Heart right ventricle (tissue), 16 donors: ENCODE measurements around the gene CBX1. TPM values are rescaled to one million over a fixed set of nuclear protein-coding genes. Genes with fewer than 3 reads are reported as not detected.

ENCODE experiments used
- ATAC-seq, 8 donors: fragments of 200-7000 bp; cut with Tn5 transposase; one replicate each; pipeline ENCODE4 v1.9.1; 2020; ENCODE audit warnings: mild to moderate bottlenecking in 8 of 8, moderate library complexity in 8 of 8, moderate number of reproducible peaks in 1 of 8
- DNase-seq, 2 donors: peaks; one replicate each; pipeline ENCODE4 v3.0.0-alpha.2; 2020
- H3K27ac ChIP-seq, 10 donors: fragments of 200-600 bp; sonication (generic) in 2 of 10; one replicate each; pipeline versions ENCODE4 v1.5.0 to v1.8.0; 2020 to 2022; ENCODE audit warnings: mild to moderate bottlenecking in 3 of 10
- H3K27me3 ChIP-seq, 7 donors: fragments of 200-600 bp; one replicate each; pipeline ENCODE4 v1.8.0; 2021 to 2022; ENCODE audit warnings: mild to moderate bottlenecking in 2 of 7
- H3K36me3 ChIP-seq, 9 donors: fragments of 200-600 bp; sonication (generic) in 1 of 9; one replicate each; pipeline versions ENCODE4 v1.5.0 to v1.8.0; 2020 to 2022; ENCODE audit warnings: mild to moderate bottlenecking in 2 of 9
- H3K4me1 ChIP-seq, 9 donors: fragments of 200-600 bp; sonication (generic) in 1 of 9; one replicate each; pipeline versions ENCODE4 v1.5.0 to v1.8.0; 2020 to 2022; ENCODE audit warnings: mild to moderate bottlenecking in 4 of 9
- H3K4me3 ChIP-seq, 10 donors: fragments of 200-600 bp; sonication (generic) in 2 of 10; one replicate each; pipeline versions ENCODE4 v1.5.0 to v1.8.0; 2020 to 2022; ENCODE audit warnings: mild to moderate bottlenecking in 7 of 10, moderate library complexity in 2 of 10
- H3K9me3 ChIP-seq, 11 donors: fragments of 200-600 bp in 10 of 11; sonication (generic) in 2 of 11; one replicate each; pipeline versions ENCODE4 v1.5.0 to v1.8.0; 2013 to 2022; ENCODE audit warnings: mild to moderate bottlenecking in 2 of 11, control low read depth in 1 of 11, moderate library complexity in 1 of 11
- CTCF ChIP-seq, 9 donors: fragments of 200-600 bp; sonication (generic) in 2 of 9; IDR thresholded peaks; one replicate each; pipeline versions ENCODE4 v1.5.0 to v1.8.0; 2021 to 2022; ENCODE audit warnings: antibody characterized with exemption in 9 of 9, mild to moderate bottlenecking in 5 of 9, moderate library complexity in 1 of 9
- WGBS, 2 donors: extraction: QIAGEN DNeasy Blood & Tissue Kit; methylation state at CpG; one replicate each; pipeline ENCODE4 v1.1.7; 2013; ENCODE audit warnings: inconsistent platforms in 1 of 2; 5-methylcytosine and 5-hydroxymethylcytosine counted together
- intact Hi-C, 10 donors: fragments of 100-400 bp; cut with DNase I; formaldehyde crosslinking; loops; one replicate each; pipeline versions ENCODE4 v1.11.1 to v1.14.2; 2022
- polyA plus RNA-seq, 2 donors: library from polyadenylated mRNA; stranded (reverse); fragments of 200-250 nt; gene quantifications; one replicate each; pipeline ENCODE4 v1.2.3, GENCODE V29; 2013
- total RNA-seq, 10 donors: library from RNA; stranded (reverse); fragmentation: NEBNext Ultra II Directional in 3 of 10; extraction: Animal tissue kit (Norgen Biotek cat#: 25700) in 3 of 10; gene quantifications; one replicate each; pipeline versions ENCODE4 v1.2.1 to v1.2.4, GENCODE V29; 2021 to 2023
- donor health status: Arrhythmogenic right ventricular cardiomyopathy.
- donor health status: ischemic (EF 13 %, LVEDD 7.1; RV severe dilation, severe dysfunction).
- donor health status: healthy with polysubstance abuse.
- donor health status: DM: no; HTN: yes; CAD: no.
- donor health status: DM: no; HTN: no; CAD: no.
- donor health status: ischemic (EF 25% LVEDD 6.9; RV normal size, moderate dysfunction).
- donor health status: ischemic (EF 25% LVEDD 5.7; RV mildly dilated, moderate dysfunction).
- donor health status: healthy.
- donor health status: DM: yes; HTN: yes; CAD: no.
- donor health status: Ischemic cardiomyopathy.
- donor health status: ischemic (EF 35%, LVEDD 5.7; RV mildly dilated, moderate dysfunction).
- donor health status: nonischemic (EF 11% LVEDD 7.7; RV severe dilation, severe dysfunction).
- donor health status: DM: yes; HTN: yes; CAD: no.
- donor health status: PGD.
- donor health status: ischemic (EF 29% LVEDD 5.4; RV normal size, mild dysfunction).
- donor health status: nonischemic (EF 23%, LVEDD 6.1; RV moderate dilation, normal function).

CBX1 gene
- total and polyA plus RNA-seq, 12 donors: 19.8 to 40.8 (median 35.9) TPM

- no peaks in the 10 kb centered on the region for H3K9me3 ChIP-seq
- DNase-seq (peak; percentile 83 to 88), ATAC-seq (peak; percentile 36 to 69 (median 59))
- peaks cover 0 to 20% (median 13%) of the 10 kb centered on the region in 7 donors for H3K27me3 ChIP-seq
- intact Hi-C loops: loop anchor here (1.0 to 10.0 kb wide), 10 partner anchors 48 to 591 kb away; partner anchors contain the start of genes HOXB8 (in 6 of the 10), HOXB7 (in 5 of the 10) and SNX11 (in 1 of the 10)
- peak overlapping the region in 2 of 10 donors; percentile 6 to 86 for H3K27ac ChIP-seq
- 19 to 21% methylated on average over 18 of the region's 18 CpGs for WGBS, 2 donors
- peak; percentile 70 to 92 (median 86) for TF ChIP-seq CTCF (IDR thresholded peaks at IDR 0.05)
- no peak overlapping the region for H3K4me3 ChIP-seq
- peaks cover 18 to 61% (median 46%) of the 10 kb centered on the region in 9 donors for H3K4me1 ChIP-seq
- peaks cover 0 to under 1% (median 0%) of the 10 kb centered on the region in 9 donors for H3K36me3 ChIP-seq
Measured at GRCh38 chr17:48026502-48027321, 74.6 kb downstream of the CBX1 start.

DNA sequence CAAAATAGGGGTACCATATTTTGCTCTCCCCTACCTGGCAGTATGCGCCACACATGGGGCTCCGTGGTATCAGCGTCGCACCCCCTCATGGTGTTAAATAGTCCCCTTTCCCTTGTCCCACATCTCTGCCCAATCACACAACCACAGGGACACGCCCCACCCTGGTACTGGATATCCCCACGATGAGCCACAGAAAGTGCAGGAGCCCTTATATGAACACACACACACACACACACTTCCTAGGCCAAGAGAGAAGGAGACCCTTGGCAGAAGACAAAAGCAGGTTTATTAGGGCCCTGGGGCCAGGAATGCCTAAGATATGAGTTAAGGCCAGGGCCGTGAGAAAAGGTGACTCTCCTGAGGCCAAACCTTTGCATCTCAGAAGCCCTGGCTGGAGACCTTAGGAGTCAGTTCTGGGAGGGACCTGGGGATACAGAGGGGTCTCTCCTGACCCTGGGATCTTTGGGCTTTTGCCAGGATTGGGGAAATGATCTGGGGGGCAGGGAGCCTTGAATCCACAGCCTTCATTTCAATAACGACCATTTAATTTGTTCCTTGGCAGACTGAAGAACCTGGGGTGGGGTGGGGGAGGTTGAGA lies 75.3 kb downstream of the CBX1 start:
- Histone ChIP-seq H3K9me3 (no peaks in the 10 kb centered on the region), H3K36me3 (no peaks in the 10 kb centered on the region), H3K27ac (peak overlapping the region in 8 of 10 donors; percentile 55 to 89 (median 76)), H3K27me3 (peaks cover 0 to 25% (median 16%) of the 10 kb centered on the region in 7 donors), H3K4me3 (peak overlapping the region in 8 of 10 donors; percentile 33 to 60 (median 55)), H3K4me1 (peaks cover 18 to 58% (median 46%) of the 10 kb centered on the region in 9 donors)
- WGBS, 2 donors: 29 to 33% methylated on average over 8 of the region's 8 CpGs
- peak in 2 of 8 donors; percentile 0 to 1 for ATAC-seq
- intact Hi-C loops: loop anchor here (1.0 to 10.0 kb wide), 10 partner anchors 48 to 591 kb away; partner anchors contain the start of genes HOXB8 (in 6 of the 10), HOXB7 (in 5 of the 10) and SNX11 (in 1 of the 10)
- TF ChIP-seq CTCF (IDR thresholded peaks at IDR 0.05): no peak
- peak in 1 of 2 donors; percentile 30 for DNase-seq

DNA sequence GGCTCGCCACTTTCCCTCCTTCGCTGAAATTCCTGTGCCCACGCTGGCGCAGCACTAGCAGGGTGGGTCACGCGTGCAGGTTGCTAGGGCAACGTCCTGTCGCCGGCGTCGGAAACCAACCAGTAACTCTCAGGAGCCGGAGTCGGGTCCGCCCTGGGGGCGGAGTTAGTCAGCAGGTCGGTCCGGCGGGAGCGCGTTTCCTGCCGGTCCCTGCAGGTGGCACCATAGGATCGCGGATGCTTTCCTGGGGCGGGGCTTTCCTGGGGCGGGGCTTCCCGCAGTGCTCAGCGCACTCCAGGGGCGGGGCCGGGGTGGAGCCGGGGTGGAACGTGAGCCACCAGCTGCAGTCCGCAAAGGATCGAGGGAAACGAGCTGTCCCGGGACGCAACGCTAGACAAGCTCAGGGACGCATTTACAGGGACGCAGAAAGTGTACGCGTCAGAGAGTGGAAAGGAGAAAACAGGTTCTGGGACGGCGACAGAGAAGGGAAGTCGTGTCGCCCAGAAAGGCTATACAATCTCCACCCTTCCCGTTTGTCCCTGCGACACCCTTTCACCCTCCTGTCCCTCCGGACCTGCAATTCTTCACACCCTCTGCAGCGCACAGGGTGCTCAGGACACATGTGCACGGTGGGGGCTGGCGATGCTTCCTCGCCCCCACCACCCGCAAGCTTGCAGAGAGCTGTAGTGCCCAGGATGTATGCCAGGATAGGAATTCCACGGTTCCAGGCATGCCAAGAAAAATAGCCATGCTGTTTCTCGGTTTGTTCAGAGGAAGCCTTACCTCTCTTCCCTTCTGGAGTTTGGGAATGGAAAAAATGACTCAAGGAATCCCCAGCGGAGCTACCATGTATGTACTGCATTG lies 76.0 kb downstream of the CBX1 start:
- peak overlapping the region; percentile 32 to 89 (median 79) for H3K27ac ChIP-seq
- H3K4me3 ChIP-seq: peak overlapping the region; percentile 27 to 60 (median 54)
- peak; percentile 53 to 88 (median 80) for TF ChIP-seq CTCF (IDR thresholded peaks at IDR 0.05)
- no peaks in the 10 kb centered on the region for H3K36me3 ChIP-seq
- peaks cover 18 to 52% (median 41%) of the 10 kb centered on the region in 9 donors for H3K4me1 ChIP-seq
- peaks cover 0 to 28% (median 16%) of the 10 kb centered on the region in 7 donors for H3K27me3 ChIP-seq
- H3K9me3 ChIP-seq: no peaks in the 10 kb centered on the region
- 1% methylated on average over 54 to 56 of the region's 56 CpGs for WGBS, 2 donors
- peak; percentile 87 to 95 (median 92) for ATAC-seq
- DNase-seq: peak; percentile 96 to 98
- intact Hi-C loops: loop anchor here in 9 of 10 donors (1.0 to 10.0 kb wide), 8 partner anchors 49 to 592 kb away; partner anchors contain the start of genes HOXB8 (in 6 of the 9) and HOXB7 (in 5 of the 9)
